H9 (cell line): ENCODE results near the gene CLIP1. TPM values are rescaled to one million over a fixed set of nuclear protein-coding genes. Genes with fewer than 3 reads are reported as not detected.
A peak's percentile ranks its signal among the peaks of the same experiment; 100 is the strongest.
"Not testable (repeated sequence)": the region's sequence is repeated elsewhere in the genome, so short reads cannot be mapped to it uniquely, and the experiment has no call there.

Experiments used
- DNase-seq: peaks from one replicate; pipeline ENCODE4 v3.0.0-alpha.2; 2017
- H2AFZ ChIP-seq: one replicate; pipeline ENCODE4 v1.6.1; 2013; ENCODE audit warnings: mild to moderate bottlenecking, low read length, control low read depth, moderate library complexity
- H2AK5ac ChIP-seq: 2 replicates; pipeline ENCODE4 v1.6.1; 2013; ENCODE audit warnings: low read length, control low read depth, mixed read lengths; ENCODE audit not compliant: insufficient read length
- H2BK120ac ChIP-seq: one replicate; pipeline ENCODE4 v1.6.1; 2013; ENCODE audit warnings: low read depth, mild to moderate bottlenecking, low read length, control low read depth, inconsistent platforms; ENCODE audit not compliant: poor library complexity, severe bottlenecking
- H2BK12ac ChIP-seq: 2 replicates; pipeline ENCODE4 v1.6.1; 2013; ENCODE audit warnings: low read length, control low read depth, mixed read lengths, low read depth; ENCODE audit not compliant: insufficient read length
- H2BK15ac ChIP-seq: 2 replicates; pipeline ENCODE4 v1.6.1; 2013; ENCODE audit warnings: low read depth, low read length, control low read depth
- H2BK20ac ChIP-seq: one replicate; pipeline ENCODE4 v1.6.1; 2013; ENCODE audit warnings: low read depth, mild to moderate bottlenecking, low read length, control low read depth, inconsistent platforms; ENCODE audit not compliant: poor library complexity, severe bottlenecking
- H2BK5ac ChIP-seq: 2 replicates; pipeline ENCODE4 v1.6.1; 2013; ENCODE audit warnings: low read length, control low read depth, mixed read lengths; ENCODE audit not compliant: insufficient read length
- H3K14ac ChIP-seq: 2 replicates; pipeline ENCODE4 v1.6.1; 2013; ENCODE audit warnings: low read length, control low read depth; ENCODE audit not compliant: insufficient read depth
- H3K18ac ChIP-seq: 2 replicates; pipeline ENCODE4 v1.6.1; 2013; ENCODE audit warnings: low read depth, mild to moderate bottlenecking, mixed read lengths, low read length, control low read depth; ENCODE audit not compliant: insufficient read length
- H3K23ac ChIP-seq: 2 replicates; pipeline ENCODE4 v1.6.1; 2013; ENCODE audit warnings: low read length, control low read depth, mixed read lengths, low read depth; ENCODE audit not compliant: insufficient read length
- H3K23me2 ChIP-seq: 2 replicates; pipeline ENCODE4 v1.6.1; 2013; ENCODE audit warnings: low read depth, mild to moderate bottlenecking, mixed read lengths, low read length, control low read depth; ENCODE audit not compliant: insufficient read length, poor library complexity, severe bottlenecking
- H3K27ac ChIP-seq: 2 replicates; pipeline ENCODE4 v1.5.1; 2013; ENCODE audit warnings: low read length, control low read depth, mixed read lengths, low read depth; ENCODE audit not compliant: insufficient read length
- H3K27me3 ChIP-seq: 2 replicates; pipeline ENCODE4 v1.6.1; 2013; ENCODE audit warnings: low read length, control low read depth, inconsistent platforms; ENCODE audit not compliant: insufficient read depth
- H3K4ac ChIP-seq: 2 replicates; pipeline ENCODE4 v1.6.1; 2013; ENCODE audit warnings: low read depth, mild to moderate bottlenecking, control low read depth, inconsistent platforms, low read length, moderate library complexity
- H3K4me1 ChIP-seq: 2 replicates; pipeline ENCODE4 v1.6.1; 2013; ENCODE audit warnings: low read length, control low read depth, inconsistent platforms; ENCODE audit not compliant: insufficient read depth
- H3K4me2 ChIP-seq: 2 replicates; pipeline ENCODE4 v1.6.1; 2013; ENCODE audit warnings: low read length, control low read depth, mixed read lengths; ENCODE audit not compliant: insufficient read length, insufficient read depth
- H3K56ac ChIP-seq: 2 replicates; pipeline ENCODE4 v1.6.1; 2013; ENCODE audit warnings: low read depth, mild to moderate bottlenecking, mixed read lengths, low read length, control low read depth; ENCODE audit not compliant: insufficient read length
- H3K79me1 ChIP-seq: 2 replicates; pipeline ENCODE4 v1.6.1; 2013; ENCODE audit warnings: low read depth, mild to moderate bottlenecking, moderate library complexity, low read length, control low read depth, inconsistent platforms; ENCODE audit not compliant: insufficient read depth, poor library complexity, severe bottlenecking
- H3K79me2 ChIP-seq: 2 replicates; pipeline ENCODE4 v1.6.1; 2013; ENCODE audit warnings: low read length, control low read depth, inconsistent platforms; ENCODE audit not compliant: insufficient read depth
- H3K9ac ChIP-seq: 2 replicates; pipeline ENCODE4 v1.6.1; 2013; ENCODE audit warnings: low read length, control low read depth, mixed read lengths; ENCODE audit not compliant: insufficient read length; ENCODE audit errors: extremely low read depth
- H3K9me3 ChIP-seq: one replicate; pipeline ENCODE4 v1.6.1; 2013; ENCODE audit warnings: low read depth, low read length, inconsistent platforms; ENCODE audit not compliant: control insufficient read depth
- H3T11ph ChIP-seq: one replicate; pipeline ENCODE4 v1.6.1; 2013; ENCODE audit warnings: mild to moderate bottlenecking, low read length, control low read depth, inconsistent platforms
- H4K20me1 ChIP-seq: one replicate; pipeline ENCODE4 v1.6.1; 2013; ENCODE audit not compliant: control insufficient read depth, insufficient read length, insufficient read depth
- H4K5ac ChIP-seq: 2 replicates; pipeline ENCODE4 v1.6.1; 2013; ENCODE audit warnings: low read depth, mild to moderate bottlenecking, mixed read lengths, low read length, control low read depth; ENCODE audit not compliant: insufficient read length
- H4K8ac ChIP-seq: replicated peaks from 2 replicates; pipeline ENCODE4 v1.6.1; 2013; ENCODE audit warnings: low read length, control low read depth, mixed read lengths, low read depth; ENCODE audit not compliant: insufficient read length
- H4K91ac ChIP-seq: 2 replicates; pipeline ENCODE4 v1.6.1; 2013; ENCODE audit warnings: low read depth, mild to moderate bottlenecking, moderate library complexity, mixed read lengths, low read length, control low read depth; ENCODE audit not compliant: insufficient read length
- H3K27ac Mint-ChIP-seq, 3 experiments: 2 replicates in 2 of 3; 3 replicates in 1 of 3; pipeline ENCODE4 v1.8.0; 2020 to 2021; ENCODE audit warnings: mixed read lengths in 3 of 3, mild to moderate bottlenecking in 1 of 3, moderate library complexity in 1 of 3
- H3K27me3 Mint-ChIP-seq: 2 replicates; pipeline ENCODE4 v1.8.0; 2021; ENCODE audit warnings: low read depth, mild to moderate bottlenecking, moderate library complexity, mixed read lengths
- H3K36me3 Mint-ChIP-seq, 3 experiments: 2 replicates in 2 of 3; 3 replicates in 1 of 3; pipeline ENCODE4 v1.8.0; 2020 to 2021; ENCODE audit warnings: low read depth in 3 of 3, mixed read lengths in 3 of 3; ENCODE audit not compliant: insufficient read depth in 1 of 3
- H3K4me1 Mint-ChIP-seq, 2 experiments: 2 replicates each; pipeline ENCODE4 v1.8.0; 2020; ENCODE audit warnings: mixed read lengths in 2 of 2
- H3K4me3 Mint-ChIP-seq, 2 experiments: 2 replicates in 1 of 2; 3 replicates in 1 of 2; pipeline ENCODE4 v1.8.0; 2020 to 2021; ENCODE audit warnings: mild to moderate bottlenecking in 2 of 2, mixed read lengths in 2 of 2, moderate library complexity in 1 of 2
- H3K9me3 Mint-ChIP-seq, 2 experiments: 2 replicates in 1 of 2; 3 replicates in 1 of 2; pipeline ENCODE4 v1.8.0; 2020; ENCODE audit warnings: mild to moderate bottlenecking in 2 of 2, mixed read lengths in 2 of 2, moderate library complexity in 1 of 2
- CTCF ChIP-seq: fragments of 200-600 bp; sonication (generic); conservative IDR thresholded peaks from 3 replicates; pipeline ENCODE4 v1.8.0; 2021; ENCODE audit warnings: antibody characterized with exemption, mild to moderate bottlenecking
- whole genome bisulfite sequencing: extraction: QIAGEN DNeasy Blood & Tissue Kit; methylation state at CpG from one replicate; pipeline ENCODE4 v1.1.7; 2013; ENCODE audit warnings: missing lambda C conversion rate, low lambda C conversion rate, mixed read lengths; ENCODE audit not compliant: insufficient read length; ENCODE audit errors: extremely low coverage; 5-methylcytosine and 5-hydroxymethylcytosine counted together
- total RNA-seq: library from RNA; stranded (reverse); gene quantifications from 2 replicates; pipeline ENCODE4 v1.2.1, GENCODE V29; 2021

Gene CLIP1
- total RNA-seq, 1 experiment from 2014 or later = 23.6 TPM

GRCh38 chr12:122420471-122421162, 1.9 kb downstream of the CLIP1 start:
- DNase-seq = no peak
- no peaks in the 10 kb centered on the region; a peak in 1 of 7 replicates for H3K36me3 Mint-ChIP-seq
- H3K14ac ChIP-seq = no peak overlapping the region
- H2BK5ac ChIP-seq = no peak overlapping the region
- no peak overlapping the region for H2AK5ac ChIP-seq
- H4K8ac ChIP-seq = no peak overlapping the region
- H3K4me3 Mint-ChIP-seq = peak overlapping the region; percentile 75 to 86
- H3K9ac ChIP-seq = no peak overlapping the region
- WGBS = no CpG with 5 or more reads among the region's 17 CpGs
- H3K4ac ChIP-seq = no peak overlapping the region
- no peaks in the 10 kb centered on the region for H3K9me3 ChIP-seq
- no peak overlapping the region; a peak in 1 of 7 replicates for H3K27ac Mint-ChIP-seq
- no peak overlapping the region for H3T11ph ChIP-seq
- H2BK20ac ChIP-seq = no peak overlapping the region
- peaks cover 3% of the 10 kb centered on the region for H3K79me1 ChIP-seq
- no peak overlapping the region for H3K18ac ChIP-seq
- H2AFZ ChIP-seq = no peak overlapping the region
- peaks cover 4% of the 10 kb centered on the region; the same call in 1 of the 2 replicates for H3K27me3 Mint-ChIP-seq
- H4K5ac ChIP-seq = no peak overlapping the region
- H3K27ac ChIP-seq = no peak overlapping the region
- H3K56ac ChIP-seq = no peak overlapping the region
- H3K23ac ChIP-seq = no peak overlapping the region
- no peak overlapping the region for H4K91ac ChIP-seq
- H2BK120ac ChIP-seq = no peak overlapping the region
- H3K4me1 ChIP-seq = no peaks in the 10 kb centered on the region
- no peaks in the 10 kb centered on the region for H4K20me1 ChIP-seq
- no peak overlapping the region for H2BK12ac ChIP-seq
- H3K27me3 ChIP-seq = no peaks in the 10 kb centered on the region
- peaks cover 10% of the 10 kb centered on the region for H3K23me2 ChIP-seq
- H3K4me1 Mint-ChIP-seq = peaks cover 15 to 16% of the 10 kb centered on the region in 2 experiments
- TF ChIP-seq CTCF = no peak
- H3K79me2 ChIP-seq = no peaks in the 10 kb centered on the region
- no peaks in the 10 kb centered on the region for H3K9me3 Mint-ChIP-seq
- H2BK15ac ChIP-seq = no peak overlapping the region
- H3K4me2 ChIP-seq = no peak overlapping the region

GRCh38 chr12:122419094-122419493, 3.4 kb downstream of the CLIP1 start:
- H2BK15ac ChIP-seq, H2BK120ac ChIP-seq, H2AFZ ChIP-seq, H3T11ph ChIP-seq, H3K27me3 ChIP-seq, H4K8ac ChIP-seq, H4K20me1 ChIP-seq, H3K9me3 Mint-ChIP-seq, DNase-seq, H3K23me2 ChIP-seq, H4K91ac ChIP-seq, H3K4me3 Mint-ChIP-seq, H3K23ac ChIP-seq, H3K4me2 ChIP-seq, H2BK5ac ChIP-seq, H2BK20ac ChIP-seq, H3K4ac ChIP-seq, H3K14ac ChIP-seq, H3K9ac ChIP-seq, H2AK5ac ChIP-seq, H3K36me3 Mint-ChIP-seq, H3K4me1 ChIP-seq, H3K56ac ChIP-seq, H3K27ac ChIP-seq, H3K9me3 ChIP-seq, H3K27ac Mint-ChIP-seq, H3K27me3 Mint-ChIP-seq, H3K79me1 ChIP-seq, H3K18ac ChIP-seq, H3K79me2 ChIP-seq, H2BK12ac ChIP-seq, H4K5ac ChIP-seq: not testable (repeated sequence)
- peaks cover 15 to 16% of the 10 kb centered on the region in 2 experiments for H3K4me1 Mint-ChIP-seq
- WGBS = no CpG with 5 or more reads among the region's 3 CpGs
